MM.1S (cell line): ENCODE results near the gene KTN1.

Experiments used
- DNase-seq: peaks from one replicate; pipeline ENCODE4 v3.0.0-alpha.2; 2015
- H2AFZ ChIP-seq: fragments of 300-600 bp; sonication (generic); 2 replicates; pipeline ENCODE4 v1.6.0; 2016; ENCODE audit warnings: antibody characterized with exemption, low read length
- H3F3A ChIP-seq: fragments of 300-600 bp; sonication (generic); 2 replicates; pipeline ENCODE4 v1.6.1; 2016; ENCODE audit warnings: mild to moderate bottlenecking, antibody characterized with exemption, low read length, moderate library complexity, mixed read lengths; ENCODE audit not compliant: insufficient read depth
- H3K27ac ChIP-seq: fragments of 300-600 bp; sonication (generic); 2 replicates; pipeline ENCODE4 v1.5.1; 2016; ENCODE audit warnings: mild to moderate bottlenecking, low read length
- H3K27me3 ChIP-seq: fragments of 300-600 bp; sonication (generic); replicated peaks from 2 replicates; pipeline ENCODE4 v1.6.0; 2016; ENCODE audit warnings: low read length; ENCODE audit not compliant: insufficient read depth
- H3K36me3 ChIP-seq: fragments of 300-600 bp; sonication (generic); replicated peaks from 2 replicates; pipeline ENCODE4 v1.6.1; 2016; ENCODE audit warnings: mild to moderate bottlenecking, low read length, mixed read lengths; ENCODE audit not compliant: insufficient read depth
- H3K4me1 ChIP-seq: fragments of 300-600 bp; sonication (generic); 2 replicates; pipeline ENCODE4 v1.6.1; 2016; ENCODE audit warnings: low read length, mixed read lengths
- H3K4me2 ChIP-seq: fragments of 300-600 bp; sonication (generic); 2 replicates; pipeline ENCODE4 v1.6.0; 2016; ENCODE audit warnings: low read depth, low read length
- H3K4me3 ChIP-seq: fragments of 300-600 bp; sonication (generic); 2 replicates; pipeline ENCODE4 v1.5.1; 2016; ENCODE audit warnings: low read length, mixed read lengths
- H3K79me2 ChIP-seq: fragments of 300-600 bp; sonication (generic); 2 replicates; pipeline ENCODE4 v1.6.1; 2016; ENCODE audit warnings: mixed run types, low read length, mixed read lengths
- H3K9ac ChIP-seq: fragments of 300-600 bp; sonication (generic); 2 replicates; pipeline ENCODE4 v1.6.1; 2016; ENCODE audit warnings: low read length, mixed read lengths
- H3K9me2 ChIP-seq: fragments of 300-600 bp; sonication (generic); replicated peaks from 2 replicates; pipeline ENCODE4 v1.6.1; 2016; ENCODE audit warnings: mild to moderate bottlenecking, low read length, mixed read lengths; ENCODE audit not compliant: insufficient read depth
- H3K9me3 ChIP-seq: fragments of 300-600 bp; sonication (generic); replicated peaks from 2 replicates; pipeline ENCODE4 v1.6.1; 2016; ENCODE audit warnings: mild to moderate bottlenecking, low read length, mixed read lengths; ENCODE audit not compliant: insufficient read depth
- H4K20me1 ChIP-seq: fragments of 300-600 bp; sonication (generic); 2 replicates; pipeline ENCODE4 v1.6.1; 2016; ENCODE audit warnings: mild to moderate bottlenecking, low read length, moderate library complexity, mixed read lengths; ENCODE audit not compliant: insufficient read depth
- CTCF ChIP-seq: fragments of 300-600 bp; sonication (generic); IDR thresholded peaks from 2 replicates; pipeline ENCODE4 v1.5.1; 2016; ENCODE audit warnings: antibody characterized with exemption, low read length, mixed read lengths
- EZH2 ChIP-seq: fragments of 300-600 bp; sonication (generic); optimal IDR thresholded peaks from 2 replicates; pipeline ENCODE3; 2017; ENCODE audit warnings: low read depth, mild to moderate bottlenecking, antibody characterized with exemption, low read length, mixed read lengths
- EZH2phosphoT487 ChIP-seq: fragments of 300-600 bp; sonication (generic); IDR thresholded peaks from 2 replicates; pipeline ENCODE4 v1.6.1; 2018; ENCODE audit warnings: antibody characterized with exemption, low read length

KTN1 gene

GRCh38 chr14:55607386-55607785 is 27.4 kb downstream of the KTN1 start:
- H3K4me1 ChIP-seq = no peaks in the 10 kb centered on the region
- H3K79me2 ChIP-seq = peaks cover 19% of the 10 kb centered on the region
- DNase-seq = no peak
- no peaks in the 10 kb centered on the region for H4K20me1 ChIP-seq
- no peaks in the 10 kb centered on the region for H3K36me3 ChIP-seq
- no peaks in the 10 kb centered on the region for H3F3A ChIP-seq
- H3K4me3 ChIP-seq = no peak overlapping the region
- no peaks in the 10 kb centered on the region for H3K27me3 ChIP-seq
- H3K9me3 ChIP-seq = no peaks in the 10 kb centered on the region
- H3K27ac ChIP-seq = no peak overlapping the region
- no peak overlapping the region for H3K4me2 ChIP-seq
- no peak overlapping the region for H2AFZ ChIP-seq
- TF ChIP-seq CTCF (no peak), EZH2 (no peak), EZH2phosphoT487 (no peak)
- no peaks in the 10 kb centered on the region for H3K9me2 ChIP-seq
- H3K9ac ChIP-seq = no peak overlapping the region

GRCh38 chr14:55609681-55610080 is 29.7 kb downstream of the KTN1 start:
- Histone ChIP-seq H3K27me3 (no peaks in the 10 kb centered on the region), H3F3A (no peaks in the 10 kb centered on the region), H3K9me2 (no peaks in the 10 kb centered on the region), H3K4me3 (no peak overlapping the region), H4K20me1 (no peaks in the 10 kb centered on the region), H3K27ac (no peak overlapping the region), H3K9ac (no peak overlapping the region), H3K79me2 (peaks cover 12% of the 10 kb centered on the region), H3K9me3 (no peaks in the 10 kb centered on the region), H3K4me2 (no peak overlapping the region), H3K4me1 (no peaks in the 10 kb centered on the region), H3K36me3 (no peaks in the 10 kb centered on the region), H2AFZ (no peak overlapping the region)
- DNase-seq = no peak
- TF ChIP-seq EZH2phosphoT487 = no peak
- TF ChIP-seq CTCF = no peak
- TF ChIP-seq EZH2 = no peak

GRCh38 chr14:55610713-55611370 is 30.8 kb downstream of the KTN1 start:
- H3F3A ChIP-seq = no peaks in the 10 kb centered on the region
- H2AFZ ChIP-seq = no peak overlapping the region
- H3K9me2 ChIP-seq = no peaks in the 10 kb centered on the region
- H3K27me3 ChIP-seq = no peaks in the 10 kb centered on the region
- no peak overlapping the region for H3K27ac ChIP-seq
- H3K4me2 ChIP-seq = no peak overlapping the region
- peaks cover 5% of the 10 kb centered on the region; the same call in 1 of the 2 replicates for H3K79me2 ChIP-seq
- H3K4me1 ChIP-seq = no peaks in the 10 kb centered on the region
- H4K20me1 ChIP-seq = no peaks in the 10 kb centered on the region
- H3K36me3 ChIP-seq = no peaks in the 10 kb centered on the region
- H3K9ac ChIP-seq = no peak overlapping the region
- no peaks in the 10 kb centered on the region for H3K9me3 ChIP-seq
- TF ChIP-seq EZH2 (no peak), EZH2phosphoT487 (no peak), CTCF (no peak)
- H3K4me3 ChIP-seq = no peak overlapping the region
- DNase-seq = no peak
